K562 (cell line): ENCODE data around the gene DCLK2. TPM values are rescaled to one million over a fixed set of nuclear protein-coding genes. Genes with fewer than 3 reads are reported as not detected.

Experiments
- BRCA1 ChIP-seq, 2 experiments: fragments of 450-650 bp in 1 of 2; sonication (generic) in 1 of 2; formaldehyde crosslinking in 1 of 2; IDR thresholded peaks; 2 replicates each; pipeline versions ENCODE4 v1.5.0 to v1.6.1; 2017 to 2020; ENCODE audit warnings: mild to moderate bottlenecking in 1 of 2, missing genetic modification reagents in 1 of 2
- CXXC5 ChIP-seq: fragments of 250-450 bp; sonication (Bioruptor Pico); IDR thresholded peaks from 2 replicates; pipeline ENCODE4 v1.8.0; 2022; ENCODE audit warnings: inconsistent platforms, mild to moderate bottlenecking, moderate library complexity
- E2F6 ChIP-seq, 2 experiments: IDR thresholded peaks; 2 replicates each; pipeline ENCODE4 v1.6.1; 2011; ENCODE audit warnings: borderline replicate concordance in 1 of 2, control low read depth in 1 of 2, low read depth in 1 of 2, low read length in 1 of 2, mild to moderate bottlenecking in 1 of 2, mixed read lengths in 1 of 2, moderate library complexity in 1 of 2; ENCODE audit not compliant: insufficient read depth in 1 of 2, insufficient read length in 1 of 2, poor library complexity in 1 of 2, severe bottlenecking in 1 of 2; ENCODE audit errors: extremely low read depth in 1 of 2
- GABPB2 ChIP-seq: fragments of 250-450 bp; sonication (Bioruptor Pico); conservative IDR thresholded peaks from 2 replicates; pipeline ENCODE4 v1.5.1; 2021; ENCODE audit warnings: mild to moderate bottlenecking
- HES1 ChIP-seq: fragments of 450-650 bp; IDR thresholded peaks from 2 replicates; pipeline ENCODE4 v1.6.1; 2016; ENCODE audit warnings: low read depth, mild to moderate bottlenecking, moderate library complexity
- HNRNPH1 ChIP-seq: fragments of 200-400 bp; formaldehyde crosslinking; optimal IDR thresholded peaks from 2 replicates; pipeline ENCODE3; 2017; ENCODE audit warnings: low read depth, mild to moderate bottlenecking, low read length, moderate library complexity
- LARP7 ChIP-seq: fragments of 450-650 bp; IDR thresholded peaks from 2 replicates; pipeline ENCODE4 v1.6.1; 2016
- NCOA2 ChIP-seq, 2 experiments: fragments of 450-650 bp; IDR thresholded peaks; 2 replicates each; pipeline ENCODE4 v1.6.1; 2018; ENCODE audit warnings: mild to moderate bottlenecking in 2 of 2, moderate library complexity in 1 of 2; ENCODE audit not compliant: partially characterized antibody in 2 of 2
- NRF1 ChIP-seq, 2 experiments: fragments of 450-650 bp; IDR thresholded peaks in 1 of 2; conservative IDR thresholded peaks in 1 of 2; 2 replicates each; pipeline ENCODE4 v1.6.1; 2014; ENCODE audit warnings: mild to moderate bottlenecking in 2 of 2
- POLR2G ChIP-seq: fragments of 200-400 bp; formaldehyde crosslinking; IDR thresholded peaks from 2 replicates; pipeline ENCODE4 v1.6.1; 2017; ENCODE audit warnings: low read depth, mild to moderate bottlenecking, antibody characterized with exemption, low read length, moderate library complexity
- RCOR1 ChIP-seq, 2 experiments: IDR thresholded peaks; 2 replicates each; pipeline ENCODE4 v1.6.1; 2012; ENCODE audit warnings: low read depth in 2 of 2, low read length in 2 of 2, borderline replicate concordance in 1 of 2, improper control_type of control experiment in 1 of 2
- RERE ChIP-seq: sonication (generic); formaldehyde crosslinking; IDR thresholded peaks from 2 replicates; pipeline ENCODE4 v1.8.0; 2023; ENCODE audit warnings: missing genetic modification reagents, mild to moderate bottlenecking, borderline replicate concordance
- TFAP4 ChIP-seq: sonication (generic); formaldehyde crosslinking; IDR thresholded peaks from 2 replicates; pipeline ENCODE4 v1.8.0; 2022; ENCODE audit warnings: missing genetic modification reagents, mild to moderate bottlenecking, moderate library complexity, borderline replicate concordance
- VEZF1 ChIP-seq: fragments of 200-800 bp; sonication (Bioruptor generic); IDR thresholded peaks from 2 replicates; pipeline ENCODE4 v1.6.1; 2017; ENCODE audit warnings: missing genetic modification characterization, missing compliant biosample characterization
- ZNF507 ChIP-seq: conservative IDR thresholded peaks from 2 replicates; pipeline ENCODE4 v1.6.1; 2017; ENCODE audit warnings: missing genetic modification characterization, missing compliant biosample characterization
- ZNF561 ChIP-seq: fragments of 450-650 bp; formaldehyde crosslinking; conservative IDR thresholded peaks from 2 replicates; pipeline ENCODE4 v1.4.0; 2020; ENCODE audit warnings: mild to moderate bottlenecking, moderate library complexity
- polyA plus RNA-seq, 8 experiments: library from polyadenylated mRNA; depleted of rRNA in 4 of 8; stranded (reverse) in 5 of 8; unstranded in 3 of 8; fragments of >200 nt; fragmentation: Nextera tagmentation in 2 of 8; fragmentation: Illumina TruSeq in 1 of 8; extraction: Ambion mirVana in 2 of 8; extraction: Trizol in 1 of 8; gene quantifications; 2 replicates each; pipeline versions ENCODE4 v1.2.1 to v1.2.3, GENCODE V29; 2011 to 2014; ENCODE audit warnings: inconsistent platforms in 1 of 8, missing spikeins in 1 of 8
- total RNA-seq, 7 experiments: library from RNA; depleted of rRNA in 6 of 7; stranded (reverse); fragments of >200 nt in 6 of 7; fragmentation: Illumina TruSeq in 2 of 7; extraction: Trizol in 2 of 7; gene quantifications; 2 replicates each; pipeline versions ENCODE4 v1.2.1 to v1.2.3, GENCODE V29; 2011 to 2021; ENCODE audit warnings: low replicate concordance in 1 of 7

Gene DCLK2
- total and polyA plus RNA-seq, 9 of the 15 experiments (the other 6 are each of a cell fraction or from before 2014, with no cell fraction given): not detected

GRCh38 chr4:150302553-150302952 is 224.3 kb downstream of the DCLK2 start (continued):
- TF ChIP-seq RERE (CRISPR knock-in tag) (no peak), NCOA2 (IDR thresholded peaks at IDR 0.05; ENCODE audit: partially characterized antibody in 2 of 2) (no peak), RCOR1 (IDR thresholded peaks at IDR 0.05; ENCODE audit: borderline replicate concordance in 1 of 2, low read depth in 2 of 2, low read length in 2 of 2) (peak in 1 of 2 experiments; percentile 55; a peak in 1 of 4 replicates), ZNF561 (no peak), NRF1 (conservative IDR thresholded peaks at IDR 0.05 in 1 of 2, IDR thresholded peaks at IDR 0.05 in 1 of 2) (no peak), BRCA1 (IDR thresholded peaks at IDR 0.05) (no peak), BRCA1 (CRISPR knock-in tag; IDR thresholded peaks at IDR 0.05) (no peak), HNRNPH1 (no peak), ZNF507 (tag) (no peak), E2F6 (IDR thresholded peaks at IDR 0.05; ENCODE audit: borderline replicate concordance in 1 of 2, extremely low read depth in 1 of 2, insufficient read depth in 1 of 2, insufficient read length in 1 of 2, low read depth in 1 of 2, low read length in 1 of 2, poor library complexity in 1 of 2, severe bottlenecking in 1 of 2) (no peak), GABPB2 (CRISPR knock-in tag) (no peak), HES1 (0 out of 2 replicates have a peak, but pooled peaks have one; percentile 43), CXXC5 (peak; percentile 49), LARP7 (no peak), TFAP4 (CRISPR knock-in tag) (no peak), POLR2G (no peak), VEZF1 (CRISPR knock-in tag) (0 out of 2 replicates have a peak, but pooled peaks have one; percentile 5)
